Measurements from ENCODE around the gene CPNE5.

The CPNE5 gene

DNA sequence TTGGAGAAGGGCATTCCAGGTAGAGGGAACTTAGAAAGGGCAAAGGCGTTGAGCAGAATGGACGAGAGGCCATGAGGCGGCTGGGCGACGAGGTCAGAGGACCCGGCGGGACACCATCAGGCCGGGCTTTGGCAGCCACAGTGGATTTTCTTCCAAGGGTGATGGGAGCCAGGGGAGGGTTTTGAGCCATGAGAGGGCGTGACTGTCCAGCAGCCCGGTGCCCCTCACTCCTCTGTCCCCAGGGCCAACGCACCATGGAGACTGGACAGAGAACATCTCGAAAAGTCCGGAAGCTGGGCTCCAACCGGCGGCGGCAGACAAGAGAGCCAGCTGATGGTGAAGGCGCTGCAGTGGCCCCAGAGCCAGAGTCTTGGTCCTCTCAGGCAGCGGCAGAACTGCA lies 135.3 kb downstream of the CPNE5 start:
- no peaks in the 10 kb centered on the region for H3K4me1 Mint-ChIP-seq
- peaks cover 2% of the 10 kb centered on the region for H3K36me3 Mint-ChIP-seq (ENCODE audit: insufficient read depth)
- no peak overlapping the region for H3K4me3 Mint-ChIP-seq
- H3K27ac Mint-ChIP-seq (ENCODE audit: low read depth), result no peak overlapping the region
- H3K27me3 Mint-ChIP-seq, result peaks cover 15% of the 10 kb centered on the region
- DNase-seq (ENCODE audit: low spot score in 2 of 2) (no peak), ATAC-seq (replicated peaks; ENCODE audit: extremely low read depth, poor library complexity, severe bottlenecking) (no peak)
- no peaks in the 10 kb centered on the region for H3K9me3 Mint-ChIP-seq

DNA sequence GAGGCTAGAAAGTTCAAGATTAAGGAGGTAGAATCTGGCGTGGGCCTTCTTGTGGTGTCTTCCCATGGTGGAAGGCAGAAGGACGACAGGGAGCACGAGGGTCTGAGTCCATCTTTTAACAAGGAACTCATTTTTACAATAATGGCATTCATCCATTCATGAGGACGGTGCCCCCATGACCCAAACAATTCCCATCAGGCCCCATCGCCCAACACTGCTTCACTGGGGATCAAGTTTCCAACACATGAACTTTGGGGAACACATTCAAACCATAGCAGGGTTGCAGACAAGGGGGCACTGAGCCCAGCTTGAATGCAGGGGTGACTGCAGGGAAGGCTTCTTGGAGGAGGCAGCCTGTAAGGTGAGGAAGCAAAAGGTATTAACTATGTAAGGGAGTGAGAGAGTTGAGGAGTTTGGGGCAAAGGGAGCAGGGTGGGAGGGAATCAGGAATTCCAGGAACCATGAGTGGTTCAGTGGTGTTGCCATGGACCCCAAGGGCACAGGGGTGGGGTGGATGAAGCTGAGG lies 136.1 kb downstream of the CPNE5 start:
- DNase-seq (ENCODE audit: low spot score in 2 of 2), result no peak
- Mint-ChIP-seq H3K9me3 (no peaks in the 10 kb centered on the region), H3K27ac (ENCODE audit: low read depth) (no peak overlapping the region), H3K4me3 (no peak overlapping the region), H3K36me3 (ENCODE audit: insufficient read depth) (peaks cover 2% of the 10 kb centered on the region), H3K4me1 (no peaks in the 10 kb centered on the region), H3K27me3 (peaks cover 15% of the 10 kb centered on the region)
- ATAC-seq (replicated peaks; ENCODE audit: extremely low read depth, poor library complexity, severe bottlenecking), result no peak

DNA sequence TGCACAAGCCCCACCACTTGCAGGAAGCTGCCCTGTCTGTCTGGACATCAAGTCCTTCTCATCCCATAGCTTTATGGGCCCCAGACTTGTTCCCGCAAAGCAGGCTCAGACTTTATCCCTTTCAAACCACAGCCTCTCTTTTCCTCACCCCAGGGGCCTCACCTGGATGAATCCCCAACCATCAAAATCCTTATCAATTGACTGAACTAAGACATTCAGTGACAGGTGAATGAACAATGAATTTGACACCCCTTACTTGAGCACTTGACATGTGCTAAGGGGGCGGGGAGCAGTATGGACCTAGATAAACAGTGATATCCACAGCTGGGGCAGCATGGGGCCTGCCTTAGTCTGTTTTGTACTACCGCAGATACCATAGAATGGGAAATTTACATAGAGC lies 136.6 kb downstream of the CPNE5 start:
- Mint-ChIP-seq H3K4me1 (no peaks in the 10 kb centered on the region), H3K36me3 (ENCODE audit: insufficient read depth) (peaks cover 2% of the 10 kb centered on the region), H3K27me3 (peaks cover 15% of the 10 kb centered on the region), H3K9me3 (no peaks in the 10 kb centered on the region), H3K27ac (ENCODE audit: low read depth) (peak overlapping the region; percentile 24), H3K4me3 (no peak overlapping the region)
- ATAC-seq (replicated peaks; ENCODE audit: extremely low read depth, poor library complexity, severe bottlenecking) (no peak), DNase-seq (ENCODE audit: low spot score in 2 of 2) (no peak)

DNA sequence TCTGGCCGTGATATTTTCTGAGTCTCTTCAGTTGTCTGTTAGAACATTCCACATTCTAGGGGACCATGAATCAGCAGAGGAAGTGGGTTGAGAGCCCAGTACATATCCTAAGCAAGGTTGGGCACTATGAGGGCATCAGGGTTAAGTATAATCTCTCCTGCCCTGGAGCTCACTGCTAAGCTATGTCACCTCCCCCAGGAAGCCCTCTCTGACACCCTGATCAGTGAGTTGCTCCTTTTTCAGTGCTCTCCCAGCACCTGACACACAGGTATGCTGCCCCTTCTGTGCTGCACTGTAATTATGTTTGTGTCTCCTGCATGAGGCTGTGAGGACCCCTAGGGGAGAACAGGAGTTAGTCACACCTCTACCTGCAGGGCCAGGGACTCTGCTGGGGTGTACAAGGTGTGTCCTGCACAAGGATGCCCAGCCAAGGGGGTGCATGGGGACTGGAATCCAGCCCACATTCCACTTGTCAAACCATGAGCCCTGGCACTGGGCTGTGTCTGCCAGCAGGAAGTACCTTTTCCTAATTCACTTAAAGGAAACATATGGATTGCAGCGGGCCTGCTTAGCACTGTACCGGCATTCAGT lies 137.7 kb downstream of the CPNE5 start:
- Mint-ChIP-seq H3K27me3 (peaks cover 15% of the 10 kb centered on the region), H3K36me3 (ENCODE audit: insufficient read depth) (peaks cover 2% of the 10 kb centered on the region), H3K4me3 (no peak overlapping the region), H3K4me1 (peaks cover 5% of the 10 kb centered on the region), H3K27ac (ENCODE audit: low read depth) (no peak overlapping the region), H3K9me3 (no peaks in the 10 kb centered on the region)
- ATAC-seq (replicated peaks; ENCODE audit: extremely low read depth, poor library complexity, severe bottlenecking), result no peak
- DNase-seq (ENCODE audit: low spot score in 2 of 2), result no peak

DNA sequence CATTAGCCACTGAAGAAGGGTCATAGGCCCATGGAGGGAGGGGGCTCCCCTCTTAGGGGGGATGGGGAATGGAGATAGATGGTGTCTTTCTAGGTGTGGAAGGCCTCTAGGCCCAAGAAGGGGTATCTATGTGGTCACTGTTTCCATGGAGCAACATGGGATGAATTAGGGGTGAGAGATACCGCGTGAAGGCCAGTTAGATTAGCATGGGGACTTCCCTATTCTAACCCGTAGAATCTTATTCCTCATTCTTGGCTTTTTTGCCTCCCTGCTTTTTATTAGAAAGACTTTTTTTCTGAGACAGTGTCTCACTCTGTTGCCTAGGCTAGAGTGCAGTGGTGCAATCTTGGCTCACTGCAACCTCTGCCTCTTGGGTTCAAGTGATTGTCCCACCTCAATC lies 138.4 kb downstream of the CPNE5 start:
- ATAC-seq (replicated peaks; ENCODE audit: extremely low read depth, poor library complexity, severe bottlenecking) (no peak), DNase-seq (ENCODE audit: low spot score in 2 of 2) (no peak)
- Mint-ChIP-seq H3K36me3 (ENCODE audit: insufficient read depth) (peaks cover 2% of the 10 kb centered on the region), H3K4me1 (peaks cover 5% of the 10 kb centered on the region), H3K9me3 (no peaks in the 10 kb centered on the region), H3K27ac (ENCODE audit: low read depth) (no peak overlapping the region), H3K4me3 (no peak overlapping the region), H3K27me3 (peaks cover 15% of the 10 kb centered on the region)

DNA sequence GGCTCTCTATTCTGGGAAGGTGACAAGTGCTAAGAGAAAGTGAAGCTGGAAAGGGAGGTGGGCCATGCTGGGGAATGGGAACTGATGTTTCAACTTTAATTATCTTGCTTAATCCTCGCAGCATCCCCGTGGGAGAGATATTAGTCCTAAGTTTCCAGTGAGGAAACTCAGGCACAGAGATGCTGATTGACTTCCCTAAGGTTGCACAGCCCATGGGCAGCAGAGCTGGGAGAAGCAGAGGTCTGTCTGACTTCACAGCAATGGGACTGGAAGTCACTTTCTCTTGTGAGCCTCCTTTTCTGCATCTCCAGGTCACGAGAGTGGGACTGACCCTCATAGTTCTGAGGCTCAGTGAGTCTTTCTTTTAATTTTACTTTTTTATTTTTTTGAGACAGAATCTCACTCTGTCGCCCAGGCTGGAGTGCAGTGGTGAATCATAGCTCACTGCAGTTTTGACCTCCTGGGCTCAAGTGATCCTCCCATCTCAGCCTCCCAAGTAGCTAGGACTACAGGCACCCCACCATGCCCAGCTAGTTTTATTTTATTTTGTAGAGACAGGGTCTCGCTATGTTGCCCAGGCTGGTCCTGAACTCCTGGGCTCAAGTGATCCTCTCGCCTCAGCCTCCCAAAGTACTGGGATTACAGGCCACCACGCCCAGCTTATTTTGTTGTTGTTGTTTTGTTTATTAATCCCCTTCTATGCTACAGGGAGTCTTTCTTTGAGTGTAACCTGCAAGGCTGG lies 139.0 kb downstream of the CPNE5 start:
- H3K4me3 Mint-ChIP-seq, result no peak overlapping the region

DNA sequence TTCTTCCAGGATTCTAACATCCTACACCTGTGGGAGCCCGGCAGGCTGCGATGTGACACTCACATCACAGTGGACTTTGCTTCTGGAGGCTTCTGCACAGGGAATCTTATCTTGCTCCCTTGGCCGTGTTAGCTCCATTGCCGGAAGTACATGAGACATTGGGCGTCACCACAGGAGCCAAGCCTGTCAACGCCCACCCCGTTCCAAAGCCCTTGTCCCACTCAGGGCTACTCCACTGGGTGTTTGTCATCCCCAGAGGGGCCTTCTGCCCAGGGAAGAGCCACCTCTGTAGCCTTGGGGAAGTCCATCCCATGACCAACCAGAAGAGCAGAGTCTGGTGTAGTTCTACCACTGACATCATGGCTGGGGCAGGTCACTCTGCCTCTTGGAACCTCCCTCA lies 139.9 kb downstream of the CPNE5 start:
- H3K9me3 Mint-ChIP-seq, result no peaks in the 10 kb centered on the region
- DNase-seq (ENCODE audit: low spot score in 2 of 2), result no peak
- H3K27ac Mint-ChIP-seq (ENCODE audit: low read depth), result no peak overlapping the region
- peaks cover 5% of the 10 kb centered on the region for H3K4me1 Mint-ChIP-seq
- H3K27me3 Mint-ChIP-seq, result peaks cover 15% of the 10 kb centered on the region
- ATAC-seq (replicated peaks; ENCODE audit: extremely low read depth, poor library complexity, severe bottlenecking), result no peak
- H3K4me3 Mint-ChIP-seq, result no peak overlapping the region
- H3K36me3 Mint-ChIP-seq (ENCODE audit: insufficient read depth), result no peaks in the 10 kb centered on the region

More for the DNA sequence above, 139.0 kb downstream of the CPNE5 start:
- DNase-seq (ENCODE audit: low spot score in 2 of 2), result no peak
- H3K36me3 Mint-ChIP-seq (ENCODE audit: insufficient read depth), result no peaks in the 10 kb centered on the region
- no peaks in the 10 kb centered on the region for H3K9me3 Mint-ChIP-seq
- H3K4me1 Mint-ChIP-seq, result peaks cover 5% of the 10 kb centered on the region
- peaks cover 15% of the 10 kb centered on the region for H3K27me3 Mint-ChIP-seq
- no peak for ATAC-seq (replicated peaks; ENCODE audit: extremely low read depth, poor library complexity, severe bottlenecking)
- no peak overlapping the region for H3K27ac Mint-ChIP-seq (ENCODE audit: low read depth)

DNA sequence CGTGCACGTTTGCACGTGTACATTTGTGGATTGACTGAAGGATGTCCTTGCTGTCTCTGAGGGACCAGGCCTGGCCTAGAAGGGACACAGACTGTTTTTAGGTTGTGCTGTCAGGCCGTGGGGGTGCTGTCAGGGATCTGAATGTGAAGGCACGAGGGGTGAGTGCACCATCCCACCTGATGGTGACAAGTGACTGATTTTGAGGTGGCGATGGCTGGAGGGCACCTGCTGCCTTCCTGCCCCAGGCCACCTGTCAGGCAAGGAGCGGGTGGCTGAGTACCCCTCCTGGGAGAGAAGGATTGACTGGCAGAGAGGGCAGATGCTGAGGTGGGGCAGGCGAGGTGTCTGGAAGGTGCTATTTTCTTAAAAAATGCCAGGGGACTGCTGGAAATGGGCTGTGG lies 140.4 kb downstream of the CPNE5 start:
- Mint-ChIP-seq H3K36me3 (ENCODE audit: insufficient read depth) (no peaks in the 10 kb centered on the region), H3K27ac (ENCODE audit: low read depth) (no peak overlapping the region), H3K4me1 (peaks cover 5% of the 10 kb centered on the region)

DNA sequence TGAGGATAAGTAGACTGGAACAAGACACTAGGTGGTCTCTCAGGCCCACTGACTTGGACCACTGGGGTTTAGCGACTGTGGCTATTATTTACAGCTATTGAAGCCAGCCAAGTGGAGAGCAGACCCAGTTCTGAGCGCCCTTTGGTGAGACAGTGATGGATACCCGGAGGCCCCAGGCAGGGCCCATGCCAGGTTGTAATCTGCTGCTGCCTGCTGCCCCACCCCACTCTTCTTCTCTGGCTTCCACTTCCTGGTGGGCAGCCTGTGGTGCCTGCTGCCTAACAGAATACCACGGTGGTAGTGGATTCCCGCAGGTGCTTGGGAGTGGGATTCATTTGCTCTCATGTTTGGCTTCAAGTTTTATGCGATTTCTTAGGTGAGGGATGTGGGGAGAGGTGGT lies 141.0 kb downstream of the CPNE5 start:
- ATAC-seq (replicated peaks; ENCODE audit: extremely low read depth, poor library complexity, severe bottlenecking) (no peak), DNase-seq (ENCODE audit: low spot score in 2 of 2) (no peak)
- no peaks in the 10 kb centered on the region for H3K9me3 Mint-ChIP-seq
- H3K4me1 Mint-ChIP-seq, result peaks cover 10% of the 10 kb centered on the region
- H3K27me3 Mint-ChIP-seq, result peaks cover 5% of the 10 kb centered on the region
- no peak overlapping the region for H3K4me3 Mint-ChIP-seq
- no peak overlapping the region for H3K27ac Mint-ChIP-seq (ENCODE audit: low read depth)
- no peaks in the 10 kb centered on the region for H3K36me3 Mint-ChIP-seq (ENCODE audit: insufficient read depth)

More for the DNA sequence above, 140.4 kb downstream of the CPNE5 start:
- Mint-ChIP-seq H3K4me3 (no peak overlapping the region), H3K9me3 (no peaks in the 10 kb centered on the region), H3K27me3 (peaks cover 11% of the 10 kb centered on the region)
- no peak for DNase-seq (ENCODE audit: low spot score in 2 of 2)
- no peak for ATAC-seq (replicated peaks; ENCODE audit: extremely low read depth, poor library complexity, severe bottlenecking)

DNA sequence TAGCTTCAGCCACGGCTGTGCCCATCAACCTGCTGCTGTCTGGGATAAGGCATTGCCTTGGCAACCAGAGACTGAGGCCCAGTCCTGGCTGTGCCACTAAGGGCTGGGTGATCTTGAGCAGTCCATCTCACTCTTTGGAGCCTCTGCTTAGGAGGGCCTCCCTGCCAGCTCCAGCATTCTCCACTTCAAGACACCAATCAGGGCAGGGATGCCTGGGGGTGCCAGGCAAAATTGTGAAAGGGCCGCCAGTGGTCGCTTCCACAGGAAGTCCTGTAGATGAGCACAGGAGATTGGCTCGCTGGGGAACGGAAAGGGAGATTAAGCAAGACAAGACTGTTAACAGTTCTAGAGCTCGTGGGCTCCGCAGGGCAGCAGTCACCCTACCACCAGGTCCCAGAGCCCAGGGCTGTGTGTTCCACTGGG lies 141.8 kb downstream of the CPNE5 start, which contains the start of gene RAB44:
Gene RAB44 (plus strand): TSS at position 346 of the 423 bp plus-strand sequence. CDS start 6,410 bp downstream, outside the sequence.
- H3K36me3 Mint-ChIP-seq (ENCODE audit: insufficient read depth), result no peaks in the 10 kb centered on the region
- ATAC-seq (replicated peaks; ENCODE audit: extremely low read depth, poor library complexity, severe bottlenecking) (no peak), DNase-seq (ENCODE audit: low spot score in 2 of 2) (no peak)
- H3K4me3 Mint-ChIP-seq, result no peak within 1 kb of the TSS
- H3K4me1 Mint-ChIP-seq, result peaks cover 10% of the 10 kb centered on the region
- no peaks in the 10 kb centered on the region for H3K27me3 Mint-ChIP-seq
- H3K9me3 Mint-ChIP-seq, result no peaks in the 10 kb centered on the region
- H3K27ac Mint-ChIP-seq (ENCODE audit: low read depth), result no peak within 1 kb of the TSS

DNA sequence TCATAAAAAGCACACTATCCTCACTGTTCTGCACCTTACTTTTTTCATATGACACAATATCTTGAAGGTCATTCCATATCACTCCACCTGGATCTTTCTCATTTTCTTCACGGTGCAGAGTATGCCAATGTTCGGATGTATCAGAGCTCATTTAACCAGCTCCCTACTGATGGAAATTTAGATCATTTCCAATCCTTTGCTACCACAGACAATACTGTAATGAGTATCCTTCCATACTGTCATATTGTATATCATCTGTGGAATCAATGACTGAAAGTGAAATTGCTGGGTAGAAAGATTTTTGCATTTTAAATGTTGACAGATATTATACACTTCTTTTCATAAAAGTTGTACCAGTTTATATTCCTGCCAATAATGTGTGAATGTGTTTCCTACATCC lies 143.8 kb downstream of the CPNE5 start:
- no peaks in the 10 kb centered on the region for H3K27me3 Mint-ChIP-seq
- H3K27ac Mint-ChIP-seq (ENCODE audit: low read depth), result no peak overlapping the region
- DNase-seq (ENCODE audit: low spot score in 2 of 2) (no peak), ATAC-seq (replicated peaks; ENCODE audit: extremely low read depth, poor library complexity, severe bottlenecking) (no peak)
- no peaks in the 10 kb centered on the region for H3K9me3 Mint-ChIP-seq
- H3K36me3 Mint-ChIP-seq (ENCODE audit: insufficient read depth), result peaks cover 2% of the 10 kb centered on the region
- H3K4me1 Mint-ChIP-seq, result peaks cover 10% of the 10 kb centered on the region
- H3K4me3 Mint-ChIP-seq, result no peak overlapping the region

DNA sequence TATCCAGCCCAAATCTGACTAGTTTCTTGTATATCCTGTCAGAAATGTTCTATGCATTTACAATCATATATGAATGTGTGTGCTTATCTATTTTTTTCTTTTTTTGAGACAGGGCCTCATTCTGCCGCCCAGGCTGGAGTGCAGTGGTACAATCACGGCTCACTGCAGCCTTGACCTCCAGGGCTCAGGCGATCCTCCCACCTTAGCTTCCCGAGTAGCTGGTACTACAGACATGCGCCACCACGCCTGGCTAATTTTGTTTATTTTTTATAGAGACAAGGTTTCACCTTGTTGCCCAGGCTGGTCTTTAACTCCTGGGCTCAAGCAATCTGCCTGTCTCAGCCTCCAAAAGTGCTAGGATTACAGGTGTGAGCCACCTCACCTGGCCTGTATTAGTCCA lies 144.6 kb downstream of the CPNE5 start:
- no peak for ATAC-seq (replicated peaks; ENCODE audit: extremely low read depth, poor library complexity, severe bottlenecking)
- no peaks in the 10 kb centered on the region for H3K27me3 Mint-ChIP-seq
- no peaks in the 10 kb centered on the region for H3K9me3 Mint-ChIP-seq
- H3K36me3 Mint-ChIP-seq (ENCODE audit: insufficient read depth), result peaks cover 3% of the 10 kb centered on the region
- no peak overlapping the region for H3K4me3 Mint-ChIP-seq
- no peak for DNase-seq (ENCODE audit: low spot score in 2 of 2)
- no peak overlapping the region for H3K27ac Mint-ChIP-seq (ENCODE audit: low read depth)
- H3K4me1 Mint-ChIP-seq, result peaks cover 10% of the 10 kb centered on the region

All from central memory CD8-positive, alpha-beta T cell (primary cell).